Measurements from ENCODE around the gene IL36B.

IL36B gene

GRCh38 chr2:113057117-113057516 lies 4.5 kb upstream of the IL36B start:
- no peaks in the 10 kb centered on the region for H3K27me3 ChIP-seq (replicated peaks)
- in situ Hi-C loops (cut with HindIII; ENCODE audit: low pct_ligation_motif_present, low sequenced_read_pairs), result no loop called here
- no peak for DNase-seq
- H3K4me3 ChIP-seq (ENCODE audit: low read depth, low read length), result no peak overlapping the region
- no peak for TF ChIP-seq CTCF (IDR thresholded peaks at IDR 0.05; ENCODE audit: low read depth, low read length, missing control alignments)
- no peak overlapping the region for H3K27ac ChIP-seq
- no peaks in the 10 kb centered on the region for H3K36me3 ChIP-seq (replicated peaks)

GRCh38 chr2:113056521-113056920 lies 3.9 kb upstream of the IL36B start:
- H3K36me3 ChIP-seq (replicated peaks), result no peaks in the 10 kb centered on the region
- no peak for TF ChIP-seq CTCF (IDR thresholded peaks at IDR 0.05; ENCODE audit: low read depth, low read length, missing control alignments)
- H3K27me3 ChIP-seq (replicated peaks), result no peaks in the 10 kb centered on the region
- in situ Hi-C loops (cut with HindIII; ENCODE audit: low pct_ligation_motif_present, low sequenced_read_pairs), result no loop called here
- DNase-seq, result no peak
- H3K4me3 ChIP-seq (ENCODE audit: low read depth, low read length), result no peak overlapping the region
- H3K27ac ChIP-seq, result no peak overlapping the region

- in situ Hi-C loops (cut with HindIII; ENCODE audit: low pct_ligation_motif_present, low sequenced_read_pairs), result no loop called here
- Histone ChIP-seq H3K36me3 (replicated peaks) (no peaks in the 10 kb centered on the region), H3K27me3 (replicated peaks) (no peaks in the 10 kb centered on the region), H3K27ac (no peak overlapping the region), H3K4me3 (ENCODE audit: low read depth, low read length) (no peak overlapping the region)
- no peak for TF ChIP-seq CTCF (IDR thresholded peaks at IDR 0.05; ENCODE audit: low read depth, low read length, missing control alignments)
- DNase-seq, result no peak
Measured at GRCh38 chr2:113054066-113054465, 1.4 kb upstream of the IL36B start.

- in situ Hi-C loops (cut with HindIII; ENCODE audit: low pct_ligation_motif_present, low sequenced_read_pairs), result no loop called here
- Histone ChIP-seq H3K4me3 (ENCODE audit: low read depth, low read length) (no peak overlapping the region), H3K36me3 (replicated peaks) (no peaks in the 10 kb centered on the region), H3K27ac (no peak overlapping the region), H3K27me3 (replicated peaks) (no peaks in the 10 kb centered on the region)
- no peak for DNase-seq
- TF ChIP-seq CTCF (IDR thresholded peaks at IDR 0.05; ENCODE audit: low read depth, low read length, missing control alignments), result no peak
Measured at GRCh38 chr2:113053666-113054065, 999 bp upstream of the IL36B start.

- no peak for DNase-seq
- Histone ChIP-seq H3K36me3 (replicated peaks) (no peaks in the 10 kb centered on the region), H3K4me3 (ENCODE audit: low read depth, low read length) (no peak overlapping the region), H3K27ac (no peak overlapping the region), H3K27me3 (replicated peaks) (no peaks in the 10 kb centered on the region)
- in situ Hi-C loops (cut with HindIII; ENCODE audit: low pct_ligation_motif_present, low sequenced_read_pairs), result no loop called here
- no peak for TF ChIP-seq CTCF (IDR thresholded peaks at IDR 0.05; ENCODE audit: low read depth, low read length, missing control alignments)
Measured at GRCh38 chr2:113050921-113051895, 1.5 kb downstream of the IL36B start.

Data from brain microvascular endothelial cell (primary cell).